ENCODE measurements around the gene SYTL2.

SYTL2 gene

DNA sequence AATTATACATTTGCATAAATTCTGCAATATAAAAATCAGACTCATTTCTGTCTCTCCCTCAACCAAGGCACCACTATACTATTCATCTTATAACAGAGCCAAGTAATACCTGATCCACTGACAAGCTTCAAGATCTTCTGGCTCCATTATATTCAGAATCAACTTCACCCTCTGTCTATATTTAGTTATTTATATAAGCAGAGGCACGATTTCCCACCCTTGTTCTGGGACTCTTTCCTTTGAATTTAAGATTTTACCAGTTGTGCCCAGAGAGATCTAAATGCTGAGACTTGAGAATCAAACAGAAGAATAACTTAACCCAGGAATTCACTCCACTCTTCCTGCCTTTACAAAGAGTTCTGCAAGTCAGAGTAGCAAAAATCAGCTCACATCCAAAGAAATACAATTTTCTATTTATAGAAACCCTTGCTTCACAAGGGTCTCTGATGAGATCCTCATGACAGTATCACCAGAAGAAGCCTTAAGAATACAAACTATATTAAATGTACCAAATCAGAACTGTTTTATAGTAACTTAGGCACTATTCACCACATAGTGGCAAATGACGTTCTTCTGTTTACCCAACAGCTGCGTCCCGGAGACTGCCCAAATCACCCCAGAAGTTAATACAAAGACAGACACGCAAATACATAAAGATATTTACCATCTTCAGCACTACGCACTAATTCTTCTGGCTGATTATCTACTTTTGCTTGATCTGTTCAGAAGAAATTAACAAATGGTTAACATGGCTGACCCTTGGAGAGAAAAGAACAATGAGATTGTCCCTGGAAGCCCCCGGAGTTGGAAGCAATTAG is 92.6 kb downstream of the SYTL2 start:
- H3K4me3 ChIP-seq (ENCODE audit: low read length), result peak overlapping the region; percentile 13; the same call in 1 of the 2 replicates
- H3K27ac ChIP-seq (ENCODE audit: low read length), result peak overlapping the region; percentile 80

DNA sequence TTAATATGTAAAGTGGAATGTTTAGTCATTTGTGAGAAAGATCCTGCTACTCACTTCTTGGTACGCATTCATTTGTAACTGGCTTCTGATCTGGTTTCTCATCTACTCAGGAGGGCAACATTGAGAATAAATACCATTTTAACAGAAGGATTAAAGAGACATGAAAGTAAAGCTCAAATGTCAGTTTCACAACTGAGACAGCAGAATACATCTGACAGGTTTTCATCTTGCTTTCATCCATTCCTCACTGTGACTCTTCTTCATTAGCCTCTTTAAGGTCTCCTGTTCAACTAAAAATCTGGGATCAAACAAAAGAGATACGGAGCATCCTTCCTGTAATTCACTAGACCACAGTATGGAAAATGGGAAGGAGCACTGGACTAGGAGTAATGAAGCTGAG is 93.5 kb downstream of the SYTL2 start:
- Histone ChIP-seq H3K27ac (ENCODE audit: low read length) (no peak overlapping the region), H3K9me3 (ENCODE audit: insufficient read depth, low read depth, low read length) (no peaks in the 10 kb centered on the region), H3K9ac (ENCODE audit: low read depth, low read length) (0 out of 2 replicates have a peak overlapping the region, but pooled peaks have one; percentile 8), H3K27me3 (ENCODE audit: insufficient read depth, low read length) (no peaks in the 10 kb centered on the region), H3K4me3 (ENCODE audit: low read length) (no peak overlapping the region; the same call in 1 of the 2 replicates), H3K36me3 (ENCODE audit: insufficient read depth, low read depth, low read length) (no peaks in the 10 kb centered on the region), H3K4me1 (ENCODE audit: insufficient read depth, low read length) (peaks cover 33% of the 10 kb centered on the region; the same call in 1 of the 2 replicates)

More for the DNA sequence above, 92.6 kb downstream of the SYTL2 start:
- Histone ChIP-seq H3K9ac (ENCODE audit: low read depth, low read length) (peak overlapping the region; percentile 57; the same call in 1 of the 2 replicates), H3K4me1 (ENCODE audit: insufficient read depth, low read length) (peaks cover 33% of the 10 kb centered on the region; the same call in 1 of the 2 replicates), H3K36me3 (ENCODE audit: insufficient read depth, low read depth, low read length) (no peaks in the 10 kb centered on the region), H3K27me3 (ENCODE audit: insufficient read depth, low read length) (no peaks in the 10 kb centered on the region), H3K9me3 (ENCODE audit: insufficient read depth, low read depth, low read length) (no peaks in the 10 kb centered on the region)

DNA sequence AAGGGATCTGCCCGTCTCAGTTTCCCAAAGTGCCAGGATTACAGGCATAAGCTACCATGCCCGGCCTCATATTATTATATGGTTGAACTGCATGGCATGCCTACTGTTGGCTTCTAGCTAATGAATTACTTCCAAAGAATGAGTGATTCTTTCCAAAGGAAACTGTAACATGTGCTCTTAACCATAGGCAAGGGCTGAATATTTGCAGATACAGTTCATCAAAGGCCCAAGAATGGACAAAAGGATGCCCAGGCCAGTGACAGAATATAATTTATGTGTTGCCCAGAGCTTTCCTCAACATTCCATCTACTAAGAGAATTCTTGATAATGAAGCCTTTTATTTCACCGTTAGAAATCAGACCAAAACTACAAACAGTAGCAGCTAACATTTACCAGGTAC is 98.0 kb downstream of the SYTL2 start:
- H3K27me3 ChIP-seq (ENCODE audit: insufficient read depth, low read length), result no peaks in the 10 kb centered on the region
- H3K9me3 ChIP-seq (ENCODE audit: insufficient read depth, low read depth, low read length), result no peaks in the 10 kb centered on the region
- H3K4me3 ChIP-seq (ENCODE audit: low read length), result no peak overlapping the region
- no peaks in the 10 kb centered on the region for H3K36me3 ChIP-seq (ENCODE audit: insufficient read depth, low read depth, low read length)
- peaks cover 10% of the 10 kb centered on the region; the same call in 1 of the 2 replicates for H3K4me1 ChIP-seq (ENCODE audit: insufficient read depth, low read length)
- no peak overlapping the region for H3K9ac ChIP-seq (ENCODE audit: low read depth, low read length)
- H3K27ac ChIP-seq (ENCODE audit: low read length), result no peak overlapping the region

DNA sequence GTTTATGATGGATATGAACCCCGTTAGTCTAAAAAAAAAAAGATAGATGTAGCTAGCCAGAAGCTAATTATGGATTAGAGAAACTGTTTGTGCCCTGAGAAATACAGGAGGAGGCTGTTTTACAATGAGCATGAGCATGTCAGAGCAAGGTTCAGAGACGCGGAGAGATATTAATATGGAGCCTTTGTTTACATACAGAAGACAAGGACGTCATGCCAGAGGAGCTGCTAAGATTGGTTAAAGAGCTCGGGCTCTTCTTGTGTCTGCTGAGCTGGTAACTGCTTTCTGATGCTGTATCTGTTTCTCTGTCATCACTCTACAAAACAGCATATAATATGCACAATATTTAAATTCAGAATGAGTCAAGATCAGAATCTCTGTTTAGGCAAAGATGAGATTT is 100.0 kb downstream of the SYTL2 start:
- no peak overlapping the region for H3K4me3 ChIP-seq (ENCODE audit: low read length)
- H3K9ac ChIP-seq (ENCODE audit: low read depth, low read length), result no peak overlapping the region
- H3K9me3 ChIP-seq (ENCODE audit: insufficient read depth, low read depth, low read length), result no peaks in the 10 kb centered on the region
- H3K4me1 ChIP-seq (ENCODE audit: insufficient read depth, low read length), result no peaks in the 10 kb centered on the region; the same call in 1 of the 2 replicates
- no peaks in the 10 kb centered on the region for H3K27me3 ChIP-seq (ENCODE audit: insufficient read depth, low read length)
- H3K36me3 ChIP-seq (ENCODE audit: insufficient read depth, low read depth, low read length), result no peaks in the 10 kb centered on the region
- no peak overlapping the region for H3K27ac ChIP-seq (ENCODE audit: low read length)

DNA sequence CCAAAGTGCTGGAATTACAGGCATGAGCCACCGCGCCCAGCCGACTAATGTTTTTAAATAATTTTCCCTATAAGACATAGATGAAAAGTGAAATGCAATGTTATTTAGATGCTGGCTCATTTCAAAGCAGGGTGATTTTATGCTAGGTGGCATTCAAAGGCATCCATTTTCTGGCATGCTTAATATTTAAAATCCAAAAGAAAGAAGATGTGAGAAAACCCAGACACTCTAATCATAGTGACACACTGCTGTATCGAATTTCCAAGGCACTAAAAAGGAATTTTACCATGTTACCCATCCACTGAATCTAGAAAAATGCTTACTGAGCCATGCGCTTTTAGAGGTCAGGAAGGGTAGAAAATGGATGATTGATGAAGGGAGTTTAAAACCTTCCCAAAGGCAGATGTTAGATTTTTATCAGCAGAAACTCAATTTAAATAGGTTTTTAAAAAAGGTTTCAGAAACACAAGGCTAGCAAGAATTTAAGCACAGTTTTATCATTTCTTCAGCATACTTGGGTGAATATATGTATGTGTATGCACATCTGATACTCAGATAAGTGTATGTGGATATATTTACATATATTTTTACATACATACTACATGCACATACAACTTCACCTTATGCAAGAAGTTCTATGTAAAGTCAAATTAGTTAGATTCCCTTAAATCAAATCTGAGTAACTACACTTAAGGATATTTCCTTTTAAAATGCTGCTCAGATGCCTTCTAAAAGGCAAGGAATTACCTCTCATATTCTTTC is 100.8 kb downstream of the SYTL2 start:
- H3K4me3 ChIP-seq (ENCODE audit: low read length), result no peak overlapping the region
- H3K36me3 ChIP-seq (ENCODE audit: insufficient read depth, low read depth, low read length), result no peaks in the 10 kb centered on the region
- H3K9ac ChIP-seq (ENCODE audit: low read depth, low read length), result no peak overlapping the region
- H3K27me3 ChIP-seq (ENCODE audit: insufficient read depth, low read length), result no peaks in the 10 kb centered on the region
- H3K27ac ChIP-seq (ENCODE audit: low read length), result no peak overlapping the region
- H3K9me3 ChIP-seq (ENCODE audit: insufficient read depth, low read depth, low read length), result no peaks in the 10 kb centered on the region
- no peaks in the 10 kb centered on the region for H3K4me1 ChIP-seq (ENCODE audit: insufficient read depth, low read length)

DNA sequence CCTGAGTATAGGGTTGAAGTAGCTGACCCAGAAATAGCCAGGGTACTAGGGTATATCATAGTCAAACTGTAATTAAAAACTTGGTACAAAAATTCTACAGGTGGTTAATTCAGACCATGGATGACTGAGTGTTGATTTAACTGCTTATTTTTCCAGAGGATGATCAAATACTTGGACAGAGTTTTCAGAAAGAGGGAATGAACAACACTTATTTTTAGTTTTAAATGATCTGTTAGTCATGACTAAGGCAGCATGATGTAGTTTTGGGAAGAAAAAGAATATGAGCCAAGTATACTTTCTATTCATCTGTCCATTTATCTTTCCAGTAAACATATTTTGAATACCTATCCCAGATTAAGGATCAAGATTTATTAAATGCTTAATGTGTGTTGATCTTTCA is 105.1 kb downstream of the SYTL2 start:
- Histone ChIP-seq H3K27me3 (ENCODE audit: insufficient read depth, low read length) (no peaks in the 10 kb centered on the region), H3K4me1 (ENCODE audit: insufficient read depth, low read length) (no peaks in the 10 kb centered on the region), H3K9ac (ENCODE audit: low read depth, low read length) (no peak overlapping the region), H3K36me3 (ENCODE audit: insufficient read depth, low read depth, low read length) (no peaks in the 10 kb centered on the region), H3K4me3 (ENCODE audit: low read length) (no peak overlapping the region), H3K9me3 (ENCODE audit: insufficient read depth, low read depth, low read length) (no peaks in the 10 kb centered on the region), H3K27ac (ENCODE audit: low read length) (no peak overlapping the region)

DNA sequence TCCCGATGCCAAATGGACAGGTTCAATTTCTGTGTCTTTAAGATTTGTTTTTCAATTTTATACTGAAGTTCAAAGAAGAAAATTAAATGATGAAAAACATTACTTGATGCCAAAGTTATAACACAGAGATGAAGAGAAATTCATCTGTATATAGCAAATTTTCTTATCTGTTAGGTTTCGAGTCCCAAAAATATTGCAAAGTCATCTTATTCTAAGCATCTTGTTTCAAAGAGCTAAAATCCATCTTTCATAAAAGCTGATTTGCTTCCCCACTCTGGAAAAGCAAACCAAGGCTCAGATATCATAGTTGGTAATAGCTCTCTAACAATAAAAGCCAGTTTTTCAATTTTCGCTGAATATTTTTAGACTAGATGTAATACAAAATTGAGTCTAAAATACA is 106.0 kb downstream of the SYTL2 start:
- no peak overlapping the region for H3K27ac ChIP-seq (ENCODE audit: low read length)
- no peak overlapping the region for H3K4me3 ChIP-seq (ENCODE audit: low read length)
- H3K36me3 ChIP-seq (ENCODE audit: insufficient read depth, low read depth, low read length), result no peaks in the 10 kb centered on the region
- H3K4me1 ChIP-seq (ENCODE audit: insufficient read depth, low read length), result no peaks in the 10 kb centered on the region
- no peaks in the 10 kb centered on the region for H3K9me3 ChIP-seq (ENCODE audit: insufficient read depth, low read depth, low read length)
- no peaks in the 10 kb centered on the region for H3K27me3 ChIP-seq (ENCODE audit: insufficient read depth, low read length)
- no peak overlapping the region for H3K9ac ChIP-seq (ENCODE audit: low read depth, low read length)

DNA sequence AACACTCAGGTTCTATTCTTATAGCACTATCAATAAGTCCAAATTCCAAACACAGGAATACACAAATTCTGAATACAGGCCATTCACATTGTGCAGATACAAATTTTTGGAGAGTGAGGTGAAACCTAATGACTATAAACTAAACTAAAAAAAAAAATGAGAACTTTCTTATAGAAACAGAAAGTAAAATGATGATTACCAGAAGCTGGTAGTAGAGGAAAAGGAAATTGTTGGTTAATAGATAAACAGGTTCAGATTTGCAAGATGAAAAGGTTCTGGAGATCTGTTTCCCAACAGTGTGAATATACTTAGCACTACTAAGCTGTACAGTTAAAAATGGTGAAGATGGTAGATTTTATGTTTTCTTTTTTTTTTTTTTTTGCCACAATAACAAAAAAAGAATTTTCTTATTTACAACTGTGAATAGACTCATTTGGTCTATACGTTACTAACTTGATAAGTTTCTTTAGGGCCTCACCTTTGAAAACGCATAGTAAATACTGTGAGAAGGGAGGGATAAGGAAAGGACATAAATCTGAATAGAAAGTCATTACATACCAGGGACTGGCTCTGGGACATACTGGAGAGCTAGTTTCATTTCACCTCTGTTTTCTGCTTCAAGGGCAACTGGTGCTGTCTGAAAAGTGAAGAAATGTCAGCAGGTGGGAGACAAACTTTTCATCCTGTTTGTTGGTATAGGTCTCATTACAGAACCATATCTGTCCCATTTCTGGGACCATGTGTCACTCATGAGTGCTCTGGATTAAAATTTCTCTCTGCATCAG is 110.8 kb downstream of the SYTL2 start:
- Histone ChIP-seq H3K4me3 (ENCODE audit: low read length) (no peak overlapping the region), H3K9me3 (ENCODE audit: insufficient read depth, low read depth, low read length) (no peaks in the 10 kb centered on the region), H3K4me1 (ENCODE audit: insufficient read depth, low read length) (no peaks in the 10 kb centered on the region), H3K27ac (ENCODE audit: low read length) (no peak overlapping the region), H3K36me3 (ENCODE audit: insufficient read depth, low read depth, low read length) (no peaks in the 10 kb centered on the region), H3K9ac (ENCODE audit: low read depth, low read length) (no peak overlapping the region), H3K27me3 (ENCODE audit: insufficient read depth, low read length) (no peaks in the 10 kb centered on the region)

DNA sequence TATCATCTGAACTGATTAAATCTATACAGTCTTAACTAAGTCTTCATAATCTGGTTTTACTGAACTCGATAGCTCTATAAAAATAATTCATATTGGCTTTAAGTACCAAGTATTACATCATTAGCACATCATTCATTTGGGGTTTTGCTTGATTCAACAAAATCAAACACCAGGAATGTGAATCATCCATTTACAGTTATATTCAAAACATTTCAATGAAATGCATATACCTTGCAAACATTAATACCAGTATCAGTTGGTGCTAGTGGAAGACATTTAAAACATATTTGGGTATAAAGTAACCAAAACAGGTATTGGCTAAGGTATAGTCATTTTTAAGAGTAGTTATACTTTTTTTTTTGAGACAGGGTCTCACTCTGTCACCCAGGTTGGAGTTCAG is 112.7 kb downstream of the SYTL2 start:
- no peak overlapping the region for H3K9ac ChIP-seq (ENCODE audit: low read depth, low read length)
- no peak overlapping the region for H3K4me3 ChIP-seq (ENCODE audit: low read length)
- no peaks in the 10 kb centered on the region for H3K9me3 ChIP-seq (ENCODE audit: insufficient read depth, low read depth, low read length)
- H3K27ac ChIP-seq (ENCODE audit: low read length), result no peak overlapping the region
- no peaks in the 10 kb centered on the region for H3K4me1 ChIP-seq (ENCODE audit: insufficient read depth, low read length)
- H3K27me3 ChIP-seq (ENCODE audit: insufficient read depth, low read length), result no peaks in the 10 kb centered on the region
- H3K36me3 ChIP-seq (ENCODE audit: insufficient read depth, low read depth, low read length), result no peaks in the 10 kb centered on the region

DNA sequence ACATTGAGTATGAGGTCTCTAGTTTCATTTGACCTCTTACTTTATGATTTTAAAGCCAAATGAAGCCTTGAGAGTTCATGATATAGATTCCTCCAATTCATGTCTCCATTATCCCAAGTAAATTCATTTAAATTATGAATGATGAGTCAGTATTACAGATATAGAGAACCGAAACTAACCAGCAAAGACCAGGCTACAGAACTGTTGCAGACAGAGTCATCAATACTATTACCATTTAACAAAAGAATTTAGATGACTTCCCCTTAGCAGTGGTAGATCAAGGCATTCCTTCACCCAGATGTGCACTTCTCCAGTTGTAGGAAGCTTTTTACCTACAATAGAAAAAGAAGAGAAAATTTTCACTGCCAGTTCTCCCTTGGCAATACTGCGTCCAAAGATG is 113.2 kb downstream of the SYTL2 start:
- Histone ChIP-seq H3K4me3 (ENCODE audit: low read length) (no peak overlapping the region), H3K27ac (ENCODE audit: low read length) (no peak overlapping the region), H3K27me3 (ENCODE audit: insufficient read depth, low read length) (no peaks in the 10 kb centered on the region), H3K9ac (ENCODE audit: low read depth, low read length) (no peak overlapping the region), H3K9me3 (ENCODE audit: insufficient read depth, low read depth, low read length) (no peaks in the 10 kb centered on the region), H3K36me3 (ENCODE audit: insufficient read depth, low read depth, low read length) (no peaks in the 10 kb centered on the region), H3K4me1 (ENCODE audit: insufficient read depth, low read length) (no peaks in the 10 kb centered on the region)

DNA sequence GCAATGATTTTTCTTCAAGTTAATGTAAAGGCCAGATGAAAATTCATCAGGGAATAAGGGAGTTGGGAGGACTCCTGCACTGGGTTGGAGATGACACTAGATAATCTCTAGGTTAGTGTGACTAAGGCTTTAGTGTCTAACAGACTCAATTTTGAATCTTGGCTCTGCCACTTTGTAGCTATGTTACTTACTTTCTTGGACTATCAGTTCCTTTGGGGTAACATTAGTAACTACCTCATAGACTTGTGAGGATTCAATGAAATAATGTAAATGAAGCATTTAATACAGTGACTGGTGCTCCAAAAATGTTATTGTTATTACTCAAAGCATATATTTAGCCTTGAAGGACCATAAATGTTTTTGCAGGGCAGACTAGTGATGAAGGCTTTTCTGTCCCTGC is 115.4 kb downstream of the SYTL2 start:
- no peaks in the 10 kb centered on the region for H3K9me3 ChIP-seq (ENCODE audit: insufficient read depth, low read depth, low read length)
- no peaks in the 10 kb centered on the region for H3K27me3 ChIP-seq (ENCODE audit: insufficient read depth, low read length)
- no peaks in the 10 kb centered on the region for H3K36me3 ChIP-seq (ENCODE audit: insufficient read depth, low read depth, low read length)
- no peak overlapping the region for H3K9ac ChIP-seq (ENCODE audit: low read depth, low read length)
- H3K27ac ChIP-seq (ENCODE audit: low read length), result no peak overlapping the region
- H3K4me1 ChIP-seq (ENCODE audit: insufficient read depth, low read length), result no peaks in the 10 kb centered on the region
- H3K4me3 ChIP-seq (ENCODE audit: low read length), result no peak overlapping the region
